GM19463 (cell line): Measurements from ENCODE around the gene ZNF140.
A peak's percentile ranks its signal among the peaks of the same experiment; 100 is the strongest.

Source experiments
- ATAC-seq: cut with Tn5 transposase; IDR thresholded peaks from one replicate; pipeline ENCODE4 v1.9.1; 2021; ENCODE audit warnings: mild to moderate bottlenecking, moderate library complexity; ENCODE audit not compliant: unreplicated experiment

ZNF140 gene

GRCh38 chr12:133080368-133081158 lies at the start of gene ZNF140:
TSS of gene ZNF140 (plus strand) at chr12:133080923. CDS start at chr12:133081321, 398 bp downstream.
- peak; percentile 64 for ATAC-seq

- peak; percentile 97 for ATAC-seq
Measured at GRCh38 chr12:133037207-133038005, 43.3 kb upstream of the ZNF140 start, which contains the start of gene ZNF84. TSS of gene ZNF84 (plus strand) at chr12:133037509. CDS start at chr12:133041468, 3,959 bp downstream.

GRCh38 chr12:133038118-133038709 lies 42.5 kb upstream of the ZNF140 start:
- no peak for ATAC-seq

GRCh38 chr12:133046698-133047097 lies 34.0 kb upstream of the ZNF140 start:
- no peak for ATAC-seq

GRCh38 chr12:133057446-133057845 lies 23.3 kb upstream of the ZNF140 start:
- no peak for ATAC-seq

- no peak for ATAC-seq
Measured at GRCh38 chr12:133058203-133059113, 22.3 kb upstream of the ZNF140 start.

GRCh38 chr12:133061954-133062353 lies 18.8 kb upstream of the ZNF140 start:
- ATAC-seq, result no peak

GRCh38 chr12:133063556-133063955 lies 17.2 kb upstream of the ZNF140 start:
- no peak for ATAC-seq

GRCh38 chr12:133073836-133074235 lies 6.9 kb upstream of the ZNF140 start:
- no peak for ATAC-seq

GRCh38 chr12:133080026-133080367 lies 726 bp upstream of the ZNF140 start:
- ATAC-seq, result peak; percentile 74

GRCh38 chr12:133081159-133081780 lies 547 bp downstream of the ZNF140 start:
- no peak for ATAC-seq

- no peak for ATAC-seq
Measured at GRCh38 chr12:133083345-133083744, 2.6 kb downstream of the ZNF140 start.

GRCh38 chr12:133105620-133106019 lies 24.9 kb downstream of the ZNF140 start:
- no peak for ATAC-seq

- ATAC-seq, result no peak
Measured at GRCh38 chr12:133106253-133106652, 25.5 kb downstream of the ZNF140 start.

- ATAC-seq, result no peak
Measured at GRCh38 chr12:133107121-133107520, 26.4 kb downstream of the ZNF140 start.

- ATAC-seq, result no peak
Measured at GRCh38 chr12:133108150-133108549, 27.4 kb downstream of the ZNF140 start.

GRCh38 chr12:133120385-133121191 lies 39.9 kb downstream of the ZNF140 start:
- no peak for ATAC-seq

GRCh38 chr12:133124674-133125073 lies 44.0 kb downstream of the ZNF140 start:
- ATAC-seq, result no peak

- ATAC-seq, result no peak
Measured at GRCh38 chr12:133129368-133130037, 48.8 kb downstream of the ZNF140 start.
